Measurements from ENCODE around the gene PTMS.

GRCh38 chr12:6745741-6746525 is 20.2 kb upstream of the PTMS start:
- no peak for TF ChIP-seq SP1 (IDR thresholded peaks at IDR 0.05)
- TF ChIP-seq BHLHE40 (IDR thresholded peaks at IDR 0.05; ENCODE audit: borderline replicate concordance): no peak
- TF ChIP-seq SUZ12 (IDR thresholded peaks at IDR 0.05): no peak
- no peak for TF ChIP-seq FOXM1 (IDR thresholded peaks at IDR 0.05; ENCODE audit: borderline replicate concordance)
- TF ChIP-seq TARDBP (IDR thresholded peaks at IDR 0.05): no peak

All from HEK293T (cell line).